ENCODE data around the gene CCNB1.
A peak's percentile ranks its signal among the peaks of the same experiment; 100 is the strongest.
"Not testable (repeated sequence)": the region's sequence is repeated elsewhere in the genome, so short reads cannot be mapped to it uniquely, and the experiment has no call there.

The CCNB1 gene

DNA sequence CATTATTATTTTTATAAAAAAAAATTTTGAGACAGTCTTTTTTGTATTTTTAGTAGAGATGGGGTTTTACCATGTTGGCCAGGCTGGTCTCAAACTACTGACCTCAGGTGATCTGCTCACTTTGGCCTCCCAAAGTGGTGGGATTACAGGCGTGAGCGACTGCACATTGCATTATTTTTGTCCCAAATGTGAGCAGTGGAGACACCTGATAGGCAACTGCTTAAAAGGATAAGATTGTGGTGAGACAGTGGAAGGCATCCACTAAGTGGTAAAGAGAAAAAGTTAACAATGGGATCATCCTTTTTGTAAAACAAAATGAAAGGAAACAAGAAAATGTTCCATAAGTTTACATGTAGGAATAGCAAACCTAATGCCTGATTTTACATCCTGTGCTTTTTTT lies 20.4 kb downstream of the CCNB1 start:
- no peak for DNase-seq

DNA sequence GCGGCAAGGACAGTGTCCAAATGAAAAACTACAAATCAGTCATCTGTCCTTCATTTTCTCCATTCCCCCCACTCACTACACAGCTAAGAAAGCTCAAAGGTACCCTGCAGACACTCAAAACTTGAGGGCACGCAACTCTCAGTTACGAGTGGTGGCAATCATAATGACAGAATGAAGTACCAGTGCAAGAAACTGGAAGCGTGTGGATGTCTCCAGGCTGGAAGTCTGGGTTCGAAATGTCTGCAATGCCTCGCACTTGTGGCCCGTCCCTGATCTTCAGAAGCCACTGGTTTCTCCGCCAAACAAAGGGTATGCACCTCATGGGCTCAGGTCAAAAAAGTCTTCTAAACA lies 21.8 kb downstream of the CCNB1 start:
- no peak for DNase-seq

DNA sequence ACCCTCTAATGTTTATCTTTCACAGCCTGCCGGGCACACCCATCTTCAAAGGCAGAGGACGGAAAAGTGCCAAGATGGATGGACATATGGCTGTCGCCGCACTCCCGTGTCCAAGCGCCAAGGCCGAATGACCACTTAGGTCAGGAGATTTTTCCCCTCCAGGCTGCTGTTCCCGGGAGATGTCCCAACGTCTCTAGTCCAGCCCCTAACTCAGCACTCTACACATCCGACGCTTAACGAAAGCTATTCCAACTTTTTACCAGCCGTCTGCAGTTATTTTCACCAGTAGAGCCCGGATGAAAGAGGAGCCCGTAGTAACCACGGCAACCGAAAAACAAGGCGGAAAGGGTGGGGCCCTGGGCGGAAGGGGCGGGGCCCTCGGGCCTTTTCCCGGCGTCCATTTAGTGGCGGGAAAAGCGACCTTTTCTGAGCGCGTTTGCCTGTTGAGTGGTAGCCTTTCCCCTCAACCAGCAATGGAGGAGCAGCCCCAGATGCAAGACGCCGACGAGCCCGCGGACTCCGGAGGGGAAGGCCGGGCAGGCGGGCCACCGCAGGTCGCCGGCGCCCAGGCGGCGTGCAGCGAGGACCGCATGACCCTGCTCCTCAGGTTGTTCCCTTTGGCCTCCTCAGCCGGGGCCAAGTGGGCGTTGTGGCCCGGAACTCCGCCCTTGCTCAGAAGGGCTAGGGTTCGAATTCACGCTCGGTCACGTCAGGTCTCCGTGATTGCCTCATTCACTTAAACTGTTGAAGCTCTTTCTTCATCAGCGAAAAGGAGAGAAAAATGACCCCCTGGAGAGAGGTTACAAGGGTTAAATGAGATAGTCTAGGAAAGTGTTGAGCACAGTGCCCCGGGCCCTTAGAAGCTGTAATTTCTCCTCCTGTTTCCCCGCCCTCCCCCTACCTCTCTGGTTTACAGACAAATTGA lies 22.5 kb downstream of the CCNB1 start, which contains the start of gene CENPH:
Gene CENPH (plus strand): TSS at position 422 of the 925 bp plus-strand sequence. CDS start 52 bp downstream, at position 474.
- peak; percentile 89 to 90 for DNase-seq

DNA sequence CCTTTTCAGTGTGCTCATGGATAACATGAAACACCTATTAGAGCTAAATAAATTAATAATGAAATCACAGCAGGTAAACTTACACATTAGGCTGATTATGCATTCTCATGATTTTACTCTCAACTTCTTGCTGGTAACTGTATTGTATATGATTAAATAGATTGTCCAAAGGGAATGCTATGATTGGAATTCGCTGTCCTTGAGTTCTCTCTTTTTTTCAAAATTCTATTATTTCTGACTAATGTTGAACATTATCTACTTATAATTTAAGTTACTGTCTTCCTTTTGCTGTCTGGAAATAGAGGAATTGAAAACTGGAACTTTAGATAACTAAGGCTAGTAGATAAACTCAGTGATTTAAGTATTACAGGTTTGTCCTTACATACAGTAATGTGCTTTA lies 35.5 kb downstream of the CCNB1 start:
- DNase-seq, result no peak

DNA sequence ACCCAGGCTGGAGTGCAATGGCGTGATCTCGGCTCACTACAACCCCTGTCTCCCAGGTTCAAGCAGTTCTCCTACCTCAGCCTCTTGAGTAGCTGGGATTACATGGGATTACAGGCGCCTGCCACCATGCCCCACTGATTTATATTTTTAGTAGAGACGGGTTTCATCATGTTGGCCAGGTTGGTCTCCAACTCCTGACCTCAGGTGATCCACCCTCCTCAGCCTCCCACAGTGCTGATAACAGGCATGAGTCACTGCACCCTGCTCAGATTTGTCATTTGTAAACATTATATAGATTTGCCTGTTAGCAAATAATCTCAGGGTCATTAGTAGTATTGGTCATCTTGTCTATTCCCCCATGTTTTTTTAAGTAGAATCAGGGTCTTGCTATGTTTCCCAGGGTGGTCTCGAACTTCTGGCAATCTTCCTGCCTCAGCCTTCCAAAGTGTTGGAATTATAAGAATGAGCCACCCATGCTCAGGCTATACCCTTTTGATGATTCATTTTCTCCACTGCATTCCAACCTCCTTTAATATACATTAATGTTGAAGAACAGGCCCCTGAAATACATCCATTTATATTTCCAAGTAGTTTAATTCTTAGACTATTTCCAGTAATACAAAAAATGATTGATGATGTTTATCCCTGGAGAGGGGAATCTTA lies 39.7 kb downstream of the CCNB1 start:
- DNase-seq, result no peak

DNA sequence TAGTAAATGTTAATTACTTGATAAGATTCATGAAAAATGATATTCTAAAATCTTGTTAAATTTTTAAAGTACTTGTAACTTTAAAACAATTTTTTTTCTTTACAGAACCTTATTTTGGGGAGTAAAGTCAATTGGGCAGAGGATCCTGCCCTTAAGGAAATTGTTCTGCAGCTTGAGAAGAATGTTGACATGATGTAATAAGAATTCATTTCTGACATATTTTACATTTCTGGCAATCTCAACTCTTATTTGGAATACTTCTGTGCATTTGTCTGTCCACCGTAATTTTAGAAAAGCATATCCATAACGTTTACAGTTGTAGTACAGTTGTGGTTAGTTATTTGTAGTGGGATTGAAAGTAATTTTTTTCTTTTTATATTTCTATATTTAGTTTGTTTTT lies 42.7 kb downstream of the CCNB1 start:
- DNase-seq, result no peak

DNA sequence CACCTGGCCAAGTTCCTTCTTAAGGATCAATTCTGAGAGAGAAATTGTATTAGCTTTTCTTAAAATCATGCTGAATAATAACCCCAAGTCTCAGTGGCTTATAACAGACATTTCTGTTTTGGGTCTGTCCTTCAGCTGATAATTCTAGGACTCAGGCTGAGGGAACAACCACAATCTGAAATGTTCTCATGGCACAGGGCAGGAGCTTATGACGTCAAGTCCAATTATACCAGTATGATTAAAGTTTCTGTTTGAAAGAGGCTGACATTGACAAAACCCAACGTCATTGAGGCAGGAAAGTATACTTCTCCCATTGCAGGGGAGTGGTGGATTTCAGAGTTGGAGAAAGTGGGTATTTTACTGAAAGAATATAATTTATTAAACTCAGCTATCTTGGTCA lies 44.2 kb downstream of the CCNB1 start:
- DNase-seq, result no peak

DNA sequence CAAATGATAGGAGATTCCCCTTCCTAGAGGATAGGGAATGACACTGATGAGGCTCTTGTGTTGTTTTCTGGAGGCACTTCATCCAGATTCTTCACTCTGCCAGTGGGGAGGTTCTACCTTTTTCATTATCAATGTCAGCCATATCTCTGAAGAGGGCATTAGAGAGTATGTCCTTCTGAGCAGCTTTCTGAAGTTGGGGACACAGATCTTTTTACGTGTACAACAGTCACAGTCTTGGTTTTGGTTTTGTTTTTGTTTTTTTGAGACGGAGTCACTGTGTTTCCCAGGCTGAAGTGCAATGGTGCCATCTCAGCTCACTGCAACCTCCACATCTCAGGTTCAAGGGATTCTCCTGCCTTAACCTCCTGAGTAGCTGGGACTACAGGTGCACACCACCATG lies 45.1 kb downstream of the CCNB1 start:
- no peak for DNase-seq

DNA sequence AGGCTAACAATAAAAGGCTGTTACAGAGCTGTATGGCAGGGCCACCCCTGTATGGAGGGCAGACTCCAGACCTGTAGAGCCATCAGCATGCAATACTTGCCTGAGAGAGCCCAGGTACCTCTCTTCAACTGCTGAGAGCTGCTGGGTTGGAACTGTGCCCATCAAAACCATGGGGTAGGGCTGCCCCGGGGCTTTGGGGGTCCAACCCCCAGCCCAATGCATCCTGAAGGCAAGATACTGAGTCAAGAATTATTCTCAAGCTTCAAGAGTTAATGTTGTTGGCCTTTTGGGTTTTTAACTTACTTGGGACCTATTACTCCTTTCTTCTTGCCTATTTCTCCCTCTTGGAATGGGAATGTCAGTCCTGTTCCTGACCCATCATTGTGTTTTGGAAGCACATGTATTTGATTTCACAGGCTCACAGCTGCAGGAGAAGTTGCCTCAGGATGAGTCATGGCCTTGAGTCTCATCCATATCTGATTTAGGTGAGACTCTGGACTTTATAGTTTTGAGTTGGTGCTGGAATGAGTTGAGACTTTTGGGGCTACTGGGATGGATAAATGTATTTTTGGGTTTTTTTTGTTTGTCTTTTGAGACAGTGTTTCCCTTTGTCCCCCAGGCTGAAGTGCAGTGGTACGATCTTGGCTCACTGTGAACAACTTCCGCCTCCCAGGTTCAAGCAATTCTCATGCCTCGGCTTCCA lies 46.7 kb downstream of the CCNB1 start:
- no peak for DNase-seq

DNA sequence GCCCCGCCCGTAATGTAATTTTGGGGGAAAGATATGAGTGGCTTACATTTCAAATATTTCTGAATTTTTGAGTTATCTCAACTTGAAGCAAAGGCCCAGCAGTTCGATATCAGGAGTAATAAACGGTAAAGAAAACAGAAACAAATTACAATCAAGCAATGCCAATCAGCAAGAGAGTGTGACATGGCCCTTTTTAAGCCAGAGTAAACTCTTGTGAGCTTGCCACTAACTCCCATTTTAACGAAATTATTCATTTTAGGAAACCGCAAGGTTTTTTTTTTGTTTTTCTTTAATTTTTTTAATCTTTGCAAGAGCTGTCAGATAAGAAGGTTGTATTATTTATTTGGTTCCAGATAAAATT lies 50.2 kb downstream of the CCNB1 start:
- DNase-seq, result no peak

DNA sequence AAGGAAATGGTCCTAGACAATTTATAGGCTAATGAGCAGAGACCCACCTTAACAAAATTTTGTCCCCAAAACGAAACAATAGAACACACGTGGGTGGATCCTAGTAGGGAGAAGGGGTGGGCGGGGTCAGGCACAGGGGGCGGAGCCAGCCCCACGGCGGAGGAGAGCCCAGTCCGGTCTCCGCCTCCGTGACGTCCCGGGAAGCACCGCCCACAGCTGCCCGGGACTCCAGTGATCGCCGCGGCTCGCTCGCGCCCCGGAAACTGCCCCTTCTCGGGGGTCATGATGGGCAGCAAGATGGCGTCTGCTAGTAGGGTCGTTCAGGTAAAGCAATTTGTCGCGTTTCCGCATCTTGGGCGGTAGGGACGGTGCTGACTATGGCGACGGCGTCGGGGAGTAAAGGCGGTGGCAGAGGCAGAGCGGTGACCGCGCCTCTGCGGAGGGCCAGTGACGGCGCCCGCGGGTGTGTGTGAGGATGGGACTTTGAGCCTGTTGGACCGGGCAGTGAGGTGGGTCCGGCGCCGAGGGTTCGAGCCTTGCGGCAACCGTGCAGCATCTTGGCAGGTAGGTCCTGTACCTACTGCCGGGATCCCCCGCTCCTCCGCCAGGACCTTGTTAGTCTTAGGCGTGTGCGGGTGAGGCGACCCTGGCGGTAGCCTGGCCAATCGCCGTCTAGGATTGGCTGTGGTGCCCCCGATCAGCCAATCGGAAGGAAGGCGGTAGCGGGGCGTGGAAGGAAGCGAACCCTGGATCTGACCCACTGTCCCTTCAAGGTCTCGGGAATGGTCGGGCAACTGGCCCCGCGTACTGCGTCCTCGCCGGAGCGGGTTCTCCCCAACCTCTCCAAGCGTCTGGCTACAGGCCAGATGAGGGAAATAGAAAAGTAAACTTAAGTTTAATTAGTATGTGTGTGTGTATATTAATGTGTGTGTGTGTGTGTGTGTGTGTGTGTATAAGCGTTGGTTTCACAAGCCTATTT lies 50.9 kb downstream of the CCNB1 start:
- peak; percentile 88 to 91 for DNase-seq

DNA sequence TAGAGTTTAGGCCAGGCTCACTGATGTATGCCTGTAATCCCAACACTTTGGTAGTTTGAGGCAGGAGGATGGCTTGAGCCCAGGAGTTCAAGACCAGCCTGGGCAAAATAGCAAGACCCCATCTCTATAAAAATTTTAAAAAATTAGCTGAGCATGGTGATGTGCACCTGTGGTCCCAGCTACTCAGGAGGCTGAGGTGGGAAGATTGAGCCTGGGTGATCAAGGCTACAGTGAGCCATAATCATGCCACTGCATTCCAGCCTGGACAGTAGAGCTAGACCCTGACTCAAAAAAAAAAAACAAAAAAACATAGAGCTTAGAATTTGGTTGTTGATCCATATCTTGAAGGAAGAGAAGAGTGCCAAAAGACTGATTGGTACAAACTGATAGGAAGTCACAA lies 53.0 kb downstream of the CCNB1 start:
- DNase-seq, result no peak

DNA sequence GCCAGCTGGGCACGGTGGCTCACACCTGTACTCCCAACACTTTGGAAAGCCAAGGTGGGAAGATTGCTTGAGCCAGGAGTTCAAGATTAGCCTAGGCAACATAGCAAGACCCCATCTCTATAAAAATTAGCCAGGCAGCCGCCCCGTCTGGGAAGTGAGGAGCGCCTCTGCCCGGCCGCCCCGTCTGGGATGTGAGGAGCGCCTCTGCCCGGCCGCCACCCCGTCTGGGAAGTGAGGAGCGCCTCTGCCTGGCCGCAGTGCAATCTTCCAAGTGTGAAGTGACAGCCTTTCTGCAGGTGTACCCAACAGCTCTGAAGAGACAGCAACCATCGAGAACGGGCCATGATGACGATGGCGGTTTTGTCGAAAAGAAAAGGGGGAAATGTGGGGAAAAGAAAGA lies 53.4 kb downstream of the CCNB1 start:
- DNase-seq, result not testable (repeated sequence)

DNA sequence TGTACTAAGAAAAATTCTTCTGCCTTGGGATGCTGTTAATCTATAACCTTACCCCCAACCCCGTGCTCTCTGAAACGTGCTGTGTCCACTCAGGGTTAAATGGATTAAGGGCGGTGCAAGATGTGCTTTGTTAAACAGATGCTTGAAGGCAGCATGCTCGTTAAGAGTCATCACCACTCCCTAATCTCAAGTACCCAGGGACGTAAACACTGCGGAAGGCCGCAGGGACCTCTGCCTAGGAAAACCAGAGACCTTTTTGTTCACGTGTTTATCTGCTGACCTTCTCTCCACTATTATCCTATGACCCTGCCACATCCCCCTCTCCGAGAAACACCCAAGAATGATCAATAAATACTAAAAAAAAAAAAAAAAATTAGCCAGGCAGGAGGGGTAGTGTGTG lies 53.9 kb downstream of the CCNB1 start:
- DNase-seq, result not testable (repeated sequence)

DNA sequence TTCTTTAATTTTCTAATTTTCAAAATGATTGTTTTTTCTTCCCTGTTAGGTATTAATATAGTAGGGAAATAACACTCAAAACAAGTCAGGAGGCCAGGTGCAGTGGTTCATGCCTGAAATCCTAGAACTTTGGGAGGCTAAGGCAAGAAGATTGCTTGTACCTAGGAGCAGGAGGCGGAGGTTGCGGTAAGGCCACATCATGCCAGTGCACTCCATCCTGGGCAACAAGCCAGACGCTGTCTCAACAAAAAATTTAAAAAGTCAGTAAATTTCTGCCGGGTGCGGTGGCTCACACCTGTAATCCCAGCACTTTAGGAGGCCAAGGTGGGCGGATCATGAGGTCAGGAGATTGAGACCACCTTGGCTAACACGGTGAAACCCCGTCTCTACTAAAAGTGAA lies 57.6 kb downstream of the CCNB1 start:
- no peak for DNase-seq

DNA sequence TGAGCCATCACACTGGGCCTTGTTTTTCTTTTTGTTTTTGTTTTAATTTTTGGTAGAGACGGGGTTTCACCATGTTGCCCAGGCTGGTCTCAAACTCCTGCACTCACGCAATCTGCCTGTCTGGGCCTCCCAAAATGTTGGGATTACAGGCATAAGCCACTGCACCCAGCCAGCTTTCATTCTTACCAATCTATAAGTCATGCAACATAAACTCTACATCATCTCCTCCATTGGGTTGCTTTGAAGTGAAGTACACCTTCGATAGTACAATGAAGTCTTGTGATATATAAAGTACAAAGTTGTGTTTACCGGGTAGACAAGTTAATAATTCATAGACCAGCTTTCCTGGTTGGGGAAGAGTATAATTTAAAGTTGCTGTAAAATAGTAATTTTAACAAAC lies 58.9 kb downstream of the CCNB1 start:
- no peak for DNase-seq

All from stimulated activated CD4-positive, alpha-beta T cell treated with anti-CD3 and anti-CD28 coated beads, Interleukin-2, amount 100 ng/mL, for 48 hours (primary cell).